Measurements from ENCODE around the gene SERGEF.

The SERGEF gene

DNA sequence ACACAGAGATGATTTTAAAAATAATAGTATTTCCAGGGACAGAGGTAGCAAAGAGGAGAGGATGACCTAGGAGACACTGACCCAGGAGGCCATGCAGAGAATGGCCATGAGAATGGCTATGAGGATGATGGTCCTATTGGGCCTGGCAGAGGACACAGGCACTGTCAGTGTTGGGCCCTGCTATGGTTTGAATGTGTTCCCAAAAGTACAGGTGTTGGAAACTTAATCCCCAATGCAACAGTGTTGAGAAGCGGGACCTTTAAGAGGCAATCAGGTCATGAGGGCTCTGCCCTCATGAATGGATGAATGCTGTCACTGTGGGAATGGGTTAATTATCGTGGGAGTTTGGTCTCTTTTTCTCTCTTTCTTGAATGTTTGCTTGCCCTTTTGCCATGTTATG lies 216.7 kb downstream of the SERGEF start:
- H3K9ac ChIP-seq (ENCODE audit: insufficient read length, low read depth): no peak overlapping the region
- H3K4me3 ChIP-seq (ENCODE audit: insufficient read length, low read depth): no peak overlapping the region
- H3K4me1 ChIP-seq (ENCODE audit: insufficient read depth, insufficient read length): peaks cover 6% of the 10 kb centered on the region

DNA sequence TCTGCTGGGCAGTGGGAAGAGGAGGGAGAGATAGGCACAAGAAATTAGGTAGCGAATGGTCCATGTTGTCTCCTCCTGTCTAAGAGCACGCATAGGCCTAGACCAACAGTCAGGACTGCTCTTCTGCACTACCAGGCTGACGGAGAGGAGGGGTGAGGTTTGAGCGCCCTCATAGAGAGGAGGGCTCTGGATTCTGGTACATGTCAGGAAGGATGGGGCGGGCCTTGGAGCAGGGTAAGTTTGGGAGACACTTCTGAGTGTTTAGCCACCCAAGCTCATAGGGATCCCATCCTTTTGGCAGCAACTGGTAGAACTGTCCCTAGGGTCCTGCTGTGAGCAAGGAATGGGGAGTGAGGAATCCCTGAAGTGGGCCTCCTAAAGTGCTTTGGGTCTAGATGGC lies 217.9 kb downstream of the SERGEF start:
- Histone ChIP-seq H3K36me3 (ENCODE audit: insufficient read depth, insufficient read length, low read length) (no peaks in the 10 kb centered on the region), H3K27me3 (ENCODE audit: insufficient read depth, insufficient read length) (no peaks in the 10 kb centered on the region), H3K9ac (ENCODE audit: insufficient read length, low read depth) (no peak overlapping the region), H3K4me1 (ENCODE audit: insufficient read depth, insufficient read length) (peaks cover 6% of the 10 kb centered on the region), H3K9me3 (ENCODE audit: insufficient read depth, low read length) (no peaks in the 10 kb centered on the region), H3K4me3 (ENCODE audit: insufficient read length, low read depth) (no peak overlapping the region)
- TF ChIP-seq YY1 (IDR thresholded peaks at IDR 0.05; ENCODE audit: insufficient read depth, insufficient read length): no peak
- TF ChIP-seq ZNF274 (IDR thresholded peaks at IDR 0.05; ENCODE audit: low read depth, low read length): no peak
- no peak for TF ChIP-seq SUZ12 (IDR thresholded peaks at IDR 0.05; ENCODE audit: extremely low read depth, insufficient read depth, insufficient read length)
- DNase-seq (ENCODE audit: low read depth, low spot score): no peak

More for the DNA sequence above, 216.7 kb downstream of the SERGEF start:
- no peaks in the 10 kb centered on the region for H3K9me3 ChIP-seq (ENCODE audit: insufficient read depth, low read length)
- no peaks in the 10 kb centered on the region for H3K36me3 ChIP-seq (ENCODE audit: insufficient read depth, insufficient read length, low read length)
- no peak for TF ChIP-seq YY1 (IDR thresholded peaks at IDR 0.05; ENCODE audit: insufficient read depth, insufficient read length)
- TF ChIP-seq SUZ12 (IDR thresholded peaks at IDR 0.05; ENCODE audit: extremely low read depth, insufficient read depth, insufficient read length): no peak
- TF ChIP-seq ZNF274 (IDR thresholded peaks at IDR 0.05; ENCODE audit: low read depth, low read length): no peak
- no peak for DNase-seq (ENCODE audit: low read depth, low spot score)
- no peaks in the 10 kb centered on the region for H3K27me3 ChIP-seq (ENCODE audit: insufficient read depth, insufficient read length)

DNA sequence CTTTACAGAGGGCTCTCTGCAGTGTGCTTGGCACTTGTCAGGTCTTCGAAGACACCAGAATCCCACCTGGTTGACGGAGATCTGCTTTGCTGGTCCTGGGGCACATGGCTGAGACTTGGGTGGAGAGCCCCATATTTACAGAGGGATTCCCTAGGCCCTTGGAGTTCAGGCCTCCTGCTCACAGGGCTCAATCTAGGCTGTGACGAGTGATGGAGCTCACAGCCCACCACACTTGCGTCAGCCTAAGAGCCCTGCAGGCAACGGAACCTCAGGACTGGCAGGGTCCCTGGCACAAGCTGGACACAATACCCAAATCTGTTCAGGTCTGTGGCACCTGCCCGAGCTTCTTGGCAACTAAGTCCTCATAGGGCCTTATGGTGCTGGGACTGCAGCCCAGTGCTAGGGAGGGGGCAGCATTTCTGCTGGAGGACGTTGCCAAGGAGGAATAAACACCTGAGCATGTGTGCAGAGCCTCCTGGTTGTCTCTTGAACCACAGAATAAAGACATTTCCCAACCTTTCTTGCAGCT lies 219.1 kb downstream of the SERGEF start:
- Histone ChIP-seq H3K9me3 (ENCODE audit: insufficient read depth, low read length) (no peaks in the 10 kb centered on the region), H3K36me3 (ENCODE audit: insufficient read depth, insufficient read length, low read length) (no peaks in the 10 kb centered on the region), H3K27me3 (ENCODE audit: insufficient read depth, insufficient read length) (no peaks in the 10 kb centered on the region), H3K4me1 (ENCODE audit: insufficient read depth, insufficient read length) (peaks cover 6% of the 10 kb centered on the region), H3K4me3 (ENCODE audit: insufficient read length, low read depth) (no peak overlapping the region), H3K9ac (ENCODE audit: insufficient read length, low read depth) (no peak overlapping the region)
- TF ChIP-seq SUZ12 (IDR thresholded peaks at IDR 0.05; ENCODE audit: extremely low read depth, insufficient read depth, insufficient read length) (no peak), ZNF274 (IDR thresholded peaks at IDR 0.05; ENCODE audit: low read depth, low read length) (no peak), YY1 (IDR thresholded peaks at IDR 0.05; ENCODE audit: insufficient read depth, insufficient read length) (no peak)
- DNase-seq (ENCODE audit: low read depth, low spot score): no peak

DNA sequence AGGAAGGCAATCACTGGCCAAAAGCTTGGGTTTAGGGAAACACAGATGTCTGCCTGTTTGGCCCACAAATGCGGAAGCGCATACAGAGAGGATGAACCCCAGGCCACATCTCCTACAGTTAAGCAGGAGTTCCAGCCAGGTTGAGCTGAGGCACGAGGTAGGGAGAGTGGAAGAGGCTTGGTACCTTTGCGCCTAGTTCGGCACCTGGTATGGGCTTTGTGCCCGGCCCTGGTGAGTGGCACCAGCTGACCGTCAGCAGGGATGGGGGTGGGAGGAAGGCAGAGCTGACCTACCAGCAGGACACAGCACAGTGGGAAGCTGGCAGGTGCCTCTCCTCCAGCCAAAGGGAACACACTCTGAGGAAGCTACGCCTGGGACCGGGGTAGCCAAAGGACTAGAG lies 220.7 kb downstream of the SERGEF start:
- Histone ChIP-seq H3K27me3 (ENCODE audit: insufficient read depth, insufficient read length) (no peaks in the 10 kb centered on the region), H3K9me3 (ENCODE audit: insufficient read depth, low read length) (no peaks in the 10 kb centered on the region), H3K9ac (ENCODE audit: insufficient read length, low read depth) (no peak overlapping the region), H3K4me1 (ENCODE audit: insufficient read depth, insufficient read length) (peaks cover 4% of the 10 kb centered on the region), H3K4me3 (ENCODE audit: insufficient read length, low read depth) (no peak overlapping the region), H3K36me3 (ENCODE audit: insufficient read depth, insufficient read length, low read length) (no peaks in the 10 kb centered on the region)
- DNase-seq (ENCODE audit: low read depth, low spot score): no peak
- TF ChIP-seq YY1 (IDR thresholded peaks at IDR 0.05; ENCODE audit: insufficient read depth, insufficient read length) (no peak), SUZ12 (IDR thresholded peaks at IDR 0.05; ENCODE audit: extremely low read depth, insufficient read depth, insufficient read length) (no peak), ZNF274 (IDR thresholded peaks at IDR 0.05; ENCODE audit: low read depth, low read length) (no peak)

DNA sequence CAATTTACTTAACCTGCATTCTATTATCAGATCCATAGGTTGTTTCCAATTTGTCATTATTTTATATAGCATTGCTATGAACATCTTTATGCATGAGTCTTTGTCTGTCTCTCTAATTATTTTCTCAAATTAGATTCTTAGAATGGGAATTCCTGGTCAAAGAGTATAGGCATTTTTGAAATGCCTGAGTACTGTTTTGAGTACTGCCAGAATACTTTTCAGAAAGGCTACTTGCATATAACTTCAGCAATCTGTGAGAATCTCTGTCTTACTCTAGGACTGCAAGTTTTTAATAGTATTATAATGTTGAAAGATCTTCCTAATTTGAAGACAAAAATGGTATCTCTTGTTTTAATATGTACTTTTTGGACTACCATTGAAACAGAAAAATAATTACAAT lies 221.7 kb downstream of the SERGEF start:
- no peaks in the 10 kb centered on the region for H3K27me3 ChIP-seq (ENCODE audit: insufficient read depth, insufficient read length)
- no peaks in the 10 kb centered on the region for H3K9me3 ChIP-seq (ENCODE audit: insufficient read depth, low read length)
- H3K4me3 ChIP-seq (ENCODE audit: insufficient read length, low read depth): no peak overlapping the region
- no peak for TF ChIP-seq SUZ12 (IDR thresholded peaks at IDR 0.05; ENCODE audit: extremely low read depth, insufficient read depth, insufficient read length)
- no peak for TF ChIP-seq ZNF274 (IDR thresholded peaks at IDR 0.05; ENCODE audit: low read depth, low read length)
- TF ChIP-seq YY1 (IDR thresholded peaks at IDR 0.05; ENCODE audit: insufficient read depth, insufficient read length): no peak
- peaks cover 4% of the 10 kb centered on the region for H3K4me1 ChIP-seq (ENCODE audit: insufficient read depth, insufficient read length)
- no peaks in the 10 kb centered on the region for H3K36me3 ChIP-seq (ENCODE audit: insufficient read depth, insufficient read length, low read length)
- H3K9ac ChIP-seq (ENCODE audit: insufficient read length, low read depth): no peak overlapping the region
- DNase-seq (ENCODE audit: low read depth, low spot score): no peak

DNA sequence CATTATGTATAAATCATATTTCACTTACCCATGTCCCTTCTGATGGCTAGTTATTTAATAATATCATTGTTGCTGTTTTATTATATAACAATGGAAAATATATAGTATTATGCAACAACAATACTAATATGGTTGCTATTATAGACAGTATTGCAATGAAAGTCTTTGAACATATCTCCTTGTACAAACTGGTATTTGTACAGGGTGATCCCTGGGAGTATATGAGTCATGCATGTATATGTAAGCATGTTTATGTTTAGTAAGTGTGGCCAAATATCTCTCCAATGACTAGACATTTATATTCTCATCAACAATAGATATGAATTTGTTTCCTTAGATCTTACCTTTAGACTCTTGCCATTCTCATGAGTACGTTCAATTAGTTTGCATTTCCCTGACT lies 222.4 kb downstream of the SERGEF start:
- H3K4me1 ChIP-seq (ENCODE audit: insufficient read depth, insufficient read length): peaks cover 4% of the 10 kb centered on the region
- TF ChIP-seq SUZ12 (IDR thresholded peaks at IDR 0.05; ENCODE audit: extremely low read depth, insufficient read depth, insufficient read length): no peak
- TF ChIP-seq ZNF274 (IDR thresholded peaks at IDR 0.05; ENCODE audit: low read depth, low read length): no peak
- TF ChIP-seq YY1 (IDR thresholded peaks at IDR 0.05; ENCODE audit: insufficient read depth, insufficient read length): no peak
- no peak overlapping the region for H3K9ac ChIP-seq (ENCODE audit: insufficient read length, low read depth)
- H3K36me3 ChIP-seq (ENCODE audit: insufficient read depth, insufficient read length, low read length): no peaks in the 10 kb centered on the region
- H3K4me3 ChIP-seq (ENCODE audit: insufficient read length, low read depth): no peak overlapping the region
- H3K9me3 ChIP-seq (ENCODE audit: insufficient read depth, low read length): no peaks in the 10 kb centered on the region
- DNase-seq (ENCODE audit: low read depth, low spot score): no peak
- no peaks in the 10 kb centered on the region for H3K27me3 ChIP-seq (ENCODE audit: insufficient read depth, insufficient read length)

DNA sequence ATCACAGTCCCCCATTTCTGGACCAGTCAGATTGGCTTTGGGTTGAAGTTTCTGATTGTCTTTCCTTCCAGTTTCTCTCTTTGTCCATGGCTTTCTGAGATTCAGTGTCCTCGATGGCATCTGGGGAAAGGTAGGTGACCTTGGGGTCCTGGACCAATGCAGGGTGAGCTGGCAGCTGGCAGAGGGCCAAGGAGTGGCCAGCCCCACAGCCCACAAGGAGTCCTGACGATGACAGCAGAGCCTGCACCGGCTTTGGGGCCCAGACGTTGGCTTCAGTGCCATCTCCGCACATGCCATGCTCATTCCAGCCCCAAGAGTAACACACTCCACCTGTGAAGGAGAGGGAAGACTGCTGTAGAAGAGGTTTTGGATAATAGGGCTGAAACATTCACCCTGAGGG lies 224.8 kb downstream of the SERGEF start:
- Histone ChIP-seq H3K9me3 (ENCODE audit: insufficient read depth, low read length) (no peaks in the 10 kb centered on the region), H3K27me3 (ENCODE audit: insufficient read depth, insufficient read length) (no peaks in the 10 kb centered on the region), H3K4me3 (ENCODE audit: insufficient read length, low read depth) (no peak overlapping the region), H3K4me1 (ENCODE audit: insufficient read depth, insufficient read length) (no peaks in the 10 kb centered on the region), H3K9ac (ENCODE audit: insufficient read length, low read depth) (no peak overlapping the region), H3K36me3 (ENCODE audit: insufficient read depth, insufficient read length, low read length) (no peaks in the 10 kb centered on the region)
- no peak for DNase-seq (ENCODE audit: low read depth, low spot score)
- TF ChIP-seq SUZ12 (IDR thresholded peaks at IDR 0.05; ENCODE audit: extremely low read depth, insufficient read depth, insufficient read length) (no peak), ZNF274 (IDR thresholded peaks at IDR 0.05; ENCODE audit: low read depth, low read length) (no peak)

Measured in NT2/D1 (cell line).